ENCODE results near the gene ZBTB48.

GRCh38 chr1:6570987-6571386 is 8.8 kb upstream of the ZBTB48 start:
- TF ChIP-seq, protein P1, sequence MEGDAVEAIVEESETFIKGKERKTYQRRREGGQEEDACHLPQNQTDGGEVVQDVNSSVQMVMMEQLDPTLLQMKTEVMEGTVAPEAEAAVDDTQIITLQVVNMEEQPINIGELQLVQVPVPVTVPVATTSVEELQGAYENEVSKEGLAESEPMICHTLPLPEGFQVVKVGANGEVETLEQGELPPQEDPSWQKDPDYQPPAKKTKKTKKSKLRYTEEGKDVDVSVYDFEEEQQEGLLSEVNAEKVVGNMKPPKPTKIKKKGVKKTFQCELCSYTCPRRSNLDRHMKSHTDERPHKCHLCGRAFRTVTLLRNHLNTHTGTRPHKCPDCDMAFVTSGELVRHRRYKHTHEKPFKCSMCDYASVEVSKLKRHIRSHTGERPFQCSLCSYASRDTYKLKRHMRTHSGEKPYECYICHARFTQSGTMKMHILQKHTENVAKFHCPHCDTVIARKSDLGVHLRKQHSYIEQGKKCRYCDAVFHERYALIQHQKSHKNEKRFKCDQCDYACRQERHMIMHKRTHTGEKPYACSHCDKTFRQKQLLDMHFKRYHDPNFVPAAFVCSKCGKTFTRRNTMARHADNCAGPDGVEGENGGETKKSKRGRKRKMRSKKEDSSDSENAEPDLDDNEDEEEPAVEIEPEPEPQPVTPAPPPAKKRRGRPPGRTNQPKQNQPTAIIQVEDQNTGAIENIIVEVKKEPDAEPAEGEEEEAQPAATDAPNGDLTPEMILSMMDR (IDR thresholded peaks at IDR 0.05 in 2 of 3, conservative IDR thresholded peaks at IDR 0.05 in 1 of 3; ENCODE audit: borderline replicate concordance in 1 of 3, insufficient read depth in 1 of 3, low read depth in 2 of 3, low read length in 2 of 3), result no peak
- TF ChIP-seq, protein P2, sequence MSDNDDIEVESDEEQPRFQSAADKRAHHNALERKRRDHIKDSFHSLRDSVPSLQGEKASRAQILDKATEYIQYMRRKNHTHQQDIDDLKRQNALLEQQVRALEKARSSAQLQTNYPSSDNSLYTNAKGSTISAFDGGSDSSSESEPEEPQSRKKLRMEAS (IDR thresholded peaks at IDR 0.05), result no peak
- TF ChIP-seq POLR2A (IDR thresholded peaks at IDR 0.05; ENCODE audit: borderline replicate concordance, extremely low read depth, insufficient read depth, insufficient read length), result no peak
- no peak for TF ChIP-seq EZH2 (IDR thresholded peaks at IDR 0.05)
- no peak for TF ChIP-seq POLR2AphosphoS5 (IDR thresholded peaks at IDR 0.05; ENCODE audit: low read depth, low read length)

All from HCT116 (cell line).